GM12878 (cell line): Measurements from ENCODE around the gene SLC39A5. TPM values are rescaled to one million over a fixed set of nuclear protein-coding genes. Genes with fewer than 3 reads are reported as not detected.
A peak's percentile ranks its signal among the peaks of the same experiment; 100 is the strongest.

ENCODE experiments used
- ATAC-seq: fragments of 200-7000 bp; cut with Tn5 transposase; 3 replicates; pipeline ENCODE4 v1.9.1; 2020; ENCODE audit warnings: mild to moderate bottlenecking, moderate library complexity
- BruUV-seq: library from RNA; stranded (reverse); fragments of 400-500 nt; replicated peaks from 2 replicates; lab custom pipeline; 2021; lab: Mats Ljungman, UMichigan
- CTCF ChIA-PET: fragments of 300-600 bp; sonication (Branson Sonifier 250); formaldehyde crosslinking; extraction: SDS; loops from one replicate; lab custom pipeline; 2021; ENCODE audit warnings: inconsistent platforms; lab: Yijun Ruan, JAX
- POLR2A ChIA-PET: fragments of 350-600 bp; formaldehyde crosslinking; extraction: SDS; loops from one replicate; lab custom pipeline; 2021; ENCODE audit warnings: inconsistent platforms; lab: Charles Lee
- RAD21 ChIA-PET: fragments of 300-600 bp; sonication (Branson Sonifier 250); formaldehyde crosslinking; loops from one replicate; lab custom pipeline; 2023; ENCODE audit warnings: antibody characterized with exemption; ENCODE audit not compliant: unreplicated experiment; lab: Charles Lee
- SMC1A ChIA-PET: fragments of 300-600 bp; sonication (Branson Sonifier 250); formaldehyde crosslinking; loops from one replicate; lab custom pipeline; 2023; ENCODE audit not compliant: unreplicated experiment, uncharacterized antibody; lab: Charles Lee
- DNase-seq: peaks from one replicate; pipeline ENCODE4 v3.0.0-alpha.2; 2011; ENCODE audit warnings: low read depth, low spot score
- FAIRE-seq: peaks from 3 replicates; lab custom pipeline; 2011; peaks lifted over from hg19 to GRCh38; lab: Jason Lieb, UNC
- H2AFZ ChIP-seq: 2 replicates; pipeline ENCODE4 v1.6.0; 2011; ENCODE audit warnings: low read depth, low read length, control low read depth; ENCODE audit not compliant: control insufficient read depth
- H3K27ac ChIP-seq: 2 replicates; pipeline ENCODE4 v1.5.1; 2011; ENCODE audit warnings: control low read depth; ENCODE audit not compliant: control insufficient read depth, insufficient read depth
- H3K27me3 ChIP-seq, 2 experiments: replicated peaks in 1 of 2; 2 replicates each; pipeline versions ENCODE4 v1.6.0 to v1.6.1; 2011; ENCODE audit warnings: low read length in 1 of 2; ENCODE audit not compliant: control insufficient read depth in 2 of 2, insufficient read depth in 2 of 2
- H3K36me3 ChIP-seq, 2 experiments: 2 replicates each; pipeline ENCODE4 v1.5.1; 2011; ENCODE audit warnings: low read length in 1 of 2; ENCODE audit not compliant: control insufficient read depth in 2 of 2, insufficient read depth in 2 of 2
- H3K4me1 ChIP-seq: 2 replicates; pipeline ENCODE4 v1.6.1; 2011; ENCODE audit warnings: mild to moderate bottlenecking, low read length, moderate library complexity, mixed read lengths; ENCODE audit not compliant: control insufficient read depth, insufficient read depth
- H3K4me2 ChIP-seq: 2 replicates; pipeline ENCODE4 v1.6.0; 2011; ENCODE audit warnings: control low read depth; ENCODE audit not compliant: control insufficient read depth, insufficient read depth
- H3K4me3 ChIP-seq: fragments of 200-600 bp; sonication (generic); 2 replicates; pipeline ENCODE4 v1.5.1; 2016
- H3K79me2 ChIP-seq: 2 replicates; pipeline ENCODE4 v1.6.0; 2011; ENCODE audit warnings: low read length; ENCODE audit not compliant: control insufficient read depth, insufficient read depth
- H3K9ac ChIP-seq: 2 replicates; pipeline ENCODE4 v1.8.0; 2011; ENCODE audit warnings: low read length, control low read depth, mixed read lengths; ENCODE audit not compliant: control insufficient read depth, insufficient read depth
- H3K9me3 ChIP-seq: replicated peaks from 3 replicates; pipeline ENCODE4 v1.5.1; 2011; ENCODE audit warnings: mild to moderate bottlenecking, low read length; ENCODE audit not compliant: control insufficient read depth, insufficient read depth
- H4K20me1 ChIP-seq: 2 replicates; pipeline ENCODE4 v1.6.0; 2011; ENCODE audit not compliant: control insufficient read depth, insufficient read depth
- BHLHE40 ChIP-seq, 2 experiments: fragments of 450-650 bp in 1 of 2; IDR thresholded peaks; 2 replicates each; pipeline ENCODE4 v1.6.1; 2011 to 2017; ENCODE audit warnings: low read depth in 2 of 2, borderline replicate concordance in 1 of 2, improper control_type of control experiment in 1 of 2, low read length in 1 of 2, mild to moderate bottlenecking in 1 of 2
- NFIC ChIP-seq: IDR thresholded peaks from 2 replicates; pipeline ENCODE4 v1.6.1; 2012; ENCODE audit warnings: low read depth, mild to moderate bottlenecking, inconsistent platforms, low read length, moderate library complexity
- PML ChIP-seq: IDR thresholded peaks from 2 replicates; pipeline ENCODE4 v1.6.1; 2012; ENCODE audit warnings: low read length, inconsistent platforms
- TCF3 ChIP-seq: IDR thresholded peaks from 2 replicates; pipeline ENCODE4 v1.6.1; 2012; ENCODE audit warnings: low read depth, mild to moderate bottlenecking, low read length, borderline replicate concordance; ENCODE audit not compliant: insufficient read depth
- ZNF207 ChIP-seq: fragments of 450-650 bp; IDR thresholded peaks from 2 replicates; pipeline ENCODE4 v1.6.1; 2014; ENCODE audit warnings: antibody characterized with exemption, mild to moderate bottlenecking, borderline replicate concordance
- WGBS: methylation state at CpG from one replicate; pipeline ENCODE4 v1.1.6; 2016; ENCODE audit warnings: low lambda C conversion rate; ENCODE audit not compliant: insufficient replicate concordance, insufficient coverage; ENCODE audit errors: missing lambda C conversion rate; 5-methylcytosine and 5-hydroxymethylcytosine counted together
- in situ Hi-C: fragments of 300-500 bp; cut with MboI; formaldehyde crosslinking; loops from 9 replicates; pipeline ENCODE4 v1.14.3; 2018; ENCODE audit warnings: mixed read lengths
- intact Hi-C: fragments of 100-400 bp; cut with micrococcal nuclease; formaldehyde crosslinking; loops from one replicate; pipeline ENCODE4 v1.14.2; 2022; ENCODE audit not compliant: unreplicated experiment
- polyA plus RNA-seq, 11 experiments: library from polyadenylated mRNA; depleted of rRNA in 4 of 11; unstranded in 6 of 11; stranded (reverse) in 5 of 11; fragments of >200 nt; fragmentation: Nextera tagmentation in 4 of 11; fragmentation: Illumina TruSeq in 1 of 11; extraction: Ambion mirVana in 4 of 11; extraction: Trizol in 1 of 11; gene quantifications; 1 replicate in 1 of 11; 2 replicates in 10 of 11; pipeline versions ENCODE4 v1.2.1 to v1.2.3, GENCODE V29; 2011 to 2016; ENCODE audit warnings: inconsistent platforms in 2 of 11, missing spikeins in 2 of 11, low read depth in 1 of 11
- total RNA-seq, 4 experiments: library from RNA; depleted of rRNA in 3 of 4; stranded (reverse); fragments of >200 nt in 3 of 4; fragmentation: Illumina TruSeq in 1 of 4; extraction: Trizol in 1 of 4; gene quantifications; 2 replicates each; pipeline versions ENCODE4 v1.2.1 to v1.2.3, GENCODE V29; 2013 to 2021
- TF ChIP-seq, protein P1 (sequence below): fragments of 450-650 bp; IDR thresholded peaks from 2 replicates; pipeline ENCODE4 v1.6.1; 2016; ENCODE audit warnings: mild to moderate bottlenecking
- TF ChIP-seq, protein P2 (sequence below): fragments of 450-650 bp; IDR thresholded peaks from 2 replicates; pipeline ENCODE4 v1.6.1; 2014; ENCODE audit warnings: mild to moderate bottlenecking

Gene SLC39A5
- total and polyA plus RNA-seq, 10 of the 15 experiments (the other 5 are each of a cell fraction or from before 2014, with no cell fraction given) = 0.15 to 0.56 (median 0.15) TPM; not detected in 7

DNA sequence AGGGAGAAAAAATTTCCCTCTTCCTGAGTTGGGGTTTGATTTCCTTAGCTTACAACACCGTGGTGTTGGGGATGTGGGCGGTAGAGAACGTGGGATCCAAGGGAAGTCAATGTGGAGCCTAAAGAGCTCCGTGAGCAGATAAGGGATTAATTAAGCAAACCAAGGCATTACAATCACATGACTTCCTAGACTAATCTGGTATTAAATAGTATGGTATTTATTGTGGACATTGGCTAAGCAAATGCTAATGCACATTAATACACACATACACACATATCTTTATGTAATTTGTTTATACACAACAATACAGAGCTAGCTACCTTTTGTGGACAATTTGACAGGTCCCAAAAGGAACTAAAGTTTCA, 7.3 kb upstream of the SLC39A5 start:
- H3K36me3 ChIP-seq = peaks cover 0 to 2% of the 10 kb centered on the region in 2 experiments; a peak in 1 of 4 replicates
- SMC1A ChIA-PET = interaction anchor here (0.8 to 3.4 kb wide), 15 partner anchors 15 to 410 kb away, joined by 3 to 33 read pairs (median 5); partner anchors contain the start of genes ANKRD52, ESYT1, ORMDL2 and SMARCC2
- H3K27ac ChIP-seq = peak overlapping the region; percentile 96
- TF ChIP-seq ZNF207 = no peak
- no peak for TF ChIP-seq BHLHE40 (IDR thresholded peaks at IDR 0.05; ENCODE audit: borderline replicate concordance in 1 of 2, low read depth in 2 of 2, low read length in 1 of 2)
- RAD21 ChIA-PET = interaction anchor here (0.6 to 3.5 kb wide), 21 partner anchors 11 to 484 kb away, joined by 3 to 41 read pairs (median 7); partner anchors contain the start of genes ANKRD52, CNPY2, COQ10A and ESYT1
- H3K4me1 ChIP-seq = 0 out of 2 replicates have a peak, but pooled peaks cover 3% of the 10 kb centered on the region
- in situ Hi-C loops = no loop called here
- POLR2A ChIA-PET = interaction anchor here (0.6 to 4.0 kb wide), 27 partner anchors 9 to 505 kb away, joined by 3 to 68 read pairs (median 5); partner anchors contain the start of genes ANKRD52, CNPY2, COQ10A and ESYT1
- FAIRE-seq = no peak
- DNase-seq = no peak
- ATAC-seq = no peak
- no TSS peak for BruUV-seq
- intact Hi-C loops = no loop called here
- H3K9me3 ChIP-seq = no peaks in the 10 kb centered on the region; the same call in 2 of the 3 replicates
- H2AFZ ChIP-seq = peak overlapping the region; percentile 96
- peak overlapping the region; percentile 95 for H3K9ac ChIP-seq
- H4K20me1 ChIP-seq = no peaks in the 10 kb centered on the region
- 9% methylated on average over 4 of the region's 4 CpGs for WGBS
- peaks cover 30% of the 10 kb centered on the region for H3K79me2 ChIP-seq
- CTCF ChIA-PET = interaction anchor here (0.7 to 4.2 kb wide), 30 partner anchors 12 to 484 kb away, joined by 3 to 107 read pairs (median 6); partner anchors contain the start of genes ANKRD52, CNPY2, COQ10A and ESYT1
- H3K4me3 ChIP-seq = peak overlapping the region; percentile 91
- H3K27me3 ChIP-seq = no peaks in the 10 kb centered on the region
- H3K4me2 ChIP-seq = peak overlapping the region; percentile 96

DNA sequence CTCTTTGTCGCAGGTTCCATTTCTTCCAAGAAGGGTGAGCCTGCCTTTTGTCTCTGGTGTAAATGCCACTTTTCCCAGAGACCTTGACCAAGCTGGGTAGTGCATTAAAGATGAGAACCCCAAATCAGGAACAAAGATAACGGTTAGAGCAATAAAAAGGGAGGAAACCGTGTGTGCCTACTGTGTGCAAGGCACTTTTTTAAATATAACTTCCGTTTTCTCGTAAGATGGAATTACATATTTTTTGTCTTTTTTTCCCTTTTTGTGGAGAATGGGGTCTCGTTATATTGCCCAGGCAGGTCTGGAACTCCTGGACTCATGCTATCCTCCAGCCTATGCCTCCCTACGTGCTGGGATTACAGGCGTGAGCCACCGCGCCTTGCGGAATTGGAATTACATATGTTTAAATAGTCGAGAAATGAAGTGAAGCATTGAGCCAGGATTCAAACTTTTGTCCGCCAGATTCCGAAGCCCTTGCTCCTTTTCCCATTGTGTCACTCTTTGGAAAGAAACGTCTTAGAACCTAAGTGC, 6.2 kb upstream of the SLC39A5 start:
- H3K4me1 ChIP-seq = 0 out of 2 replicates have a peak, but pooled peaks cover 3% of the 10 kb centered on the region
- peak overlapping the region; percentile 96 for H2AFZ ChIP-seq
- H3K4me2 ChIP-seq = peak overlapping the region; percentile 97
- SMC1A ChIA-PET = interaction anchor here (0.6 to 3.1 kb wide), 4 partner anchors 30 to 480 kb away, joined by 3 to 17 read pairs (median 6); partner anchors contain the start of genes ORMDL2 and SMARCC2
- intact Hi-C loops = loop anchor here (1.0 to 2.0 kb wide), 4 partner anchors 17 to 104 kb away; no protein-coding TSS in a partner anchor
- FAIRE-seq (no peak), ATAC-seq (no peak), DNase-seq (no peak)
- peaks cover 30% of the 10 kb centered on the region for H3K79me2 ChIP-seq
- no peaks in the 10 kb centered on the region for H3K27me3 ChIP-seq
- peaks cover 0 to 2% of the 10 kb centered on the region in 2 experiments; a peak in 1 of 4 replicates for H3K36me3 ChIP-seq
- POLR2A ChIA-PET = interaction anchor here (3.9 to 4.0 kb wide), 2 partner anchors 33 to 105 kb away, joined by 41 to 68 read pairs; partner anchors contain the start of genes RPL41, SMARCC2 and ZC3H10
- H3K4me3 ChIP-seq = peak overlapping the region; percentile 59
- peak overlapping the region; percentile 65 for H3K27ac ChIP-seq
- in situ Hi-C loops = no loop called here
- TF ChIP-seq, protein P1, sequence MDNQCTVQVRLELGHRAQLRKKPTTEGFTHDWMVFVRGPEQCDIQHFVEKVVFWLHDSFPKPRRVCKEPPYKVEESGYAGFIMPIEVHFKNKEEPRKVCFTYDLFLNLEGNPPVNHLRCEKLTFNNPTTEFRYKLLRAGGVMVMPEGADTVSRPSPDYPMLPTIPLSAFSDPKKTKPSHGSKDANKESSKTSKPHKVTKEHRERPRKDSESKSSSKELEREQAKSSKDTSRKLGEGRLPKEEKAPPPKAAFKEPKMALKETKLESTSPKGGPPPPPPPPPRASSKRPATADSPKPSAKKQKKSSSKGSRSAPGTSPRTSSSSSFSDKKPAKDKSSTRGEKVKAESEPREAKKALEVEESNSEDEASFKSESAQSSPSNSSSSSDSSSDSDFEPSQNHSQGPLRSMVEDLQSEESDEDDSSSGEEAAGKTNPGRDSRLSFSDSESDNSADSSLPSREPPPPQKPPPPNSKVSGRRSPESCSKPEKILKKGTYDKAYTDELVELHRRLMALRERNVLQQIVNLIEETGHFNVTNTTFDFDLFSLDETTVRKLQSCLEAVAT = peak; percentile 74; the same call in 1 of the 2 replicates
- TF ChIP-seq NFIC = no peak
- no peak for TF ChIP-seq TCF3
- no peak for TF ChIP-seq PML
- TF ChIP-seq, protein P2, sequence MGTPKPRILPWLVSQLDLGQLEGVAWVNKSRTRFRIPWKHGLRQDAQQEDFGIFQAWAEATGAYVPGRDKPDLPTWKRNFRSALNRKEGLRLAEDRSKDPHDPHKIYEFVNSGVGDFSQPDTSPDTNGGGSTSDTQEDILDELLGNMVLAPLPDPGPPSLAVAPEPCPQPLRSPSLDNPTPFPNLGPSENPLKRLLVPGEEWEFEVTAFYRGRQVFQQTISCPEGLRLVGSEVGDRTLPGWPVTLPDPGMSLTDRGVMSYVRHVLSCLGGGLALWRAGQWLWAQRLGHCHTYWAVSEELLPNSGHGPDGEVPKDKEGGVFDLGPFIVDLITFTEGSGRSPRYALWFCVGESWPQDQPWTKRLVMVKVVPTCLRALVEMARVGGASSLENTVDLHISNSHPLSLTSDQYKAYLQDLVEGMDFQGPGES = no peak
- CTCF ChIA-PET = interaction anchor here (0.6 to 4.2 kb wide), 8 partner anchors 17 to 385 kb away, joined by 3 to 107 read pairs (median 15); partner anchors contain the start of genes ANKRD52, ESYT1, SMARCC2 and ZC3H10
- RAD21 ChIA-PET = interaction anchor here (0.7 to 3.2 kb wide), 2 partner anchors 18 to 97 kb away, joined by 3 to 16 read pairs; partner anchors contain the start of gene ESYT1
- H3K9me3 ChIP-seq = no peaks in the 10 kb centered on the region; the same call in 2 of the 3 replicates
- peak overlapping the region; percentile 48; the same call in 1 of the 2 replicates for H3K9ac ChIP-seq
- 19% methylated on average over 15 of the region's 15 CpGs for WGBS
- no peaks in the 10 kb centered on the region for H4K20me1 ChIP-seq
- no TSS peak for BruUV-seq
